Liver (tissue), 9 donors: ENCODE measurements around the gene AGPAT1. TPM values are rescaled to one million over a fixed set of nuclear protein-coding genes. Genes with fewer than 3 reads are reported as not detected.
"Not testable (repeated sequence)": the region's sequence is repeated elsewhere in the genome, so short reads cannot be mapped to it uniquely, and the experiment has no call there.

Experiments
- DNase-seq: peaks from one replicate; pipeline ENCODE4 v3.0.0-alpha.2; 2017; ENCODE audit warnings: low spot score
- H3K27ac ChIP-seq, 2 donors: one replicate each; pipeline ENCODE4 v1.7.0; 2013; ENCODE audit warnings: inconsistent platforms in 2 of 2, low read length in 2 of 2, control low read depth in 1 of 2, low read depth in 1 of 2, mild to moderate bottlenecking in 1 of 2
- H3K27me3 ChIP-seq, 4 donors: one replicate each; pipeline versions ENCODE4 v1.6.1 to v1.7.0; 2013; ENCODE audit warnings: low read length in 3 of 4, inconsistent platforms in 1 of 4, mild to moderate bottlenecking in 1 of 4, moderate library complexity in 1 of 4; ENCODE audit not compliant: control insufficient read depth in 4 of 4, insufficient read depth in 4 of 4
- H3K36me3 ChIP-seq, 4 donors: one replicate each; pipeline versions ENCODE4 v1.6.1 to v1.7.0; 2013; ENCODE audit warnings: low read length in 3 of 4, mild to moderate bottlenecking in 3 of 4, low read depth in 1 of 4, moderate library complexity in 1 of 4; ENCODE audit not compliant: control insufficient read depth in 4 of 4, insufficient read depth in 3 of 4
- H3K4me1 ChIP-seq, 4 donors: one replicate each; pipeline versions ENCODE4 v1.6.1 to v1.7.0; 2013; ENCODE audit warnings: low read length in 3 of 4, mild to moderate bottlenecking in 3 of 4, moderate library complexity in 1 of 4; ENCODE audit not compliant: control insufficient read depth in 4 of 4, insufficient read depth in 4 of 4
- H3K4me3 ChIP-seq, 3 donors: one replicate each; pipeline versions ENCODE4 v1.6.1 to v1.7.0; 2013; ENCODE audit warnings: low read length in 3 of 3, control low read depth in 1 of 3, low read depth in 1 of 3, mild to moderate bottlenecking in 1 of 3
- H3K9ac ChIP-seq, 2 donors: one replicate each; pipeline ENCODE4 v1.7.0; 2013; ENCODE audit warnings: low read length in 2 of 2, mild to moderate bottlenecking in 2 of 2, moderate library complexity in 2 of 2, control low read depth in 1 of 2, low read depth in 1 of 2
- H3K9me3 ChIP-seq, 4 donors: one replicate each; pipeline versions ENCODE4 v1.6.1 to v1.7.0; 2013; ENCODE audit warnings: low read length in 3 of 4; ENCODE audit not compliant: control insufficient read depth in 4 of 4
- ATF3 ChIP-seq: IDR thresholded peaks from 2 replicates; pipeline ENCODE4 v1.6.1; 2016; ENCODE audit warnings: antibody characterized with exemption
- CTCF ChIP-seq: fragments of 150-350 bp; IDR thresholded peaks from 2 replicates; pipeline ENCODE4 v1.5.1; 2017; ENCODE audit warnings: improper control_type of control experiment, low read depth, low read length; ENCODE audit not compliant: missing input control
- EGR1 ChIP-seq, 2 donors: IDR thresholded peaks; 2 replicates each; pipeline ENCODE4 v1.6.1; 2016 to 2018; ENCODE audit warnings: antibody characterized with exemption in 2 of 2, low read depth in 2 of 2
- FOXA1 ChIP-seq: IDR thresholded peaks from 2 replicates; pipeline ENCODE4 v1.6.1; 2016; ENCODE audit warnings: antibody characterized with exemption
- FOXA2 ChIP-seq: IDR thresholded peaks from 2 replicates; pipeline ENCODE4 v1.6.1; 2016; ENCODE audit warnings: antibody characterized with exemption
- GABPA ChIP-seq, 2 donors: IDR thresholded peaks in 1 of 2; conservative IDR thresholded peaks in 1 of 2; 2 replicates each; pipeline ENCODE4 v1.6.1; 2016; ENCODE audit warnings: antibody characterized with exemption in 2 of 2, mild to moderate bottlenecking in 1 of 2, moderate library complexity in 1 of 2
- HNF4A ChIP-seq, 2 donors: conservative IDR thresholded peaks; 2 replicates each; pipeline ENCODE4 v1.6.1; 2016; ENCODE audit warnings: antibody characterized with exemption in 2 of 2, mild to moderate bottlenecking in 2 of 2
- HNF4G ChIP-seq: IDR thresholded peaks from 2 replicates; pipeline ENCODE4 v1.6.1; 2016; ENCODE audit warnings: antibody characterized with exemption
- JUND ChIP-seq, 2 donors: IDR thresholded peaks; 2 replicates each; pipeline ENCODE4 v1.6.1; 2016; ENCODE audit warnings: antibody characterized with exemption in 2 of 2
- MAX ChIP-seq: IDR thresholded peaks from 2 replicates; pipeline ENCODE4 v1.6.1; 2016; ENCODE audit warnings: antibody characterized with exemption
- NR2F2 ChIP-seq: IDR thresholded peaks from 2 replicates; pipeline ENCODE4 v1.6.1; 2016; ENCODE audit warnings: antibody characterized with exemption
- RAD21 ChIP-seq, 2 donors: IDR thresholded peaks; 2 replicates each; pipeline ENCODE4 v1.6.1; 2016; ENCODE audit warnings: antibody characterized with exemption in 2 of 2, mild to moderate bottlenecking in 2 of 2
- REST ChIP-seq: IDR thresholded peaks from 2 replicates; pipeline ENCODE4 v1.6.1; 2016; ENCODE audit warnings: antibody characterized with exemption, mild to moderate bottlenecking
- RXRA ChIP-seq, 2 donors: IDR thresholded peaks; 2 replicates each; pipeline ENCODE4 v1.6.1; 2017 to 2018; ENCODE audit warnings: antibody characterized with exemption in 2 of 2, mild to moderate bottlenecking in 1 of 2
- SP1 ChIP-seq: IDR thresholded peaks from 2 replicates; pipeline ENCODE4 v1.6.1; 2018; ENCODE audit warnings: antibody characterized with exemption, mild to moderate bottlenecking
- TAF1 ChIP-seq: conservative IDR thresholded peaks from 2 replicates; pipeline ENCODE4 v1.6.1; 2016; ENCODE audit warnings: antibody characterized with exemption, mild to moderate bottlenecking
- YY1 ChIP-seq: IDR thresholded peaks from 2 replicates; pipeline ENCODE4 v1.6.1; 2016; ENCODE audit warnings: antibody characterized with exemption, mild to moderate bottlenecking
- ZBTB33 ChIP-seq: IDR thresholded peaks from 2 replicates; pipeline ENCODE4 v1.6.1; 2016; ENCODE audit warnings: antibody characterized with exemption
- WGBS: extraction: QIAGEN DNeasy Blood & Tissue Kit; methylation state at CpG from one replicate; pipeline ENCODE4 v1.1.7; 2013; 5-methylcytosine and 5-hydroxymethylcytosine counted together
- polyA plus RNA-seq, 2 donors: library from polyadenylated mRNA; stranded (reverse) in 1 of 2; unstranded in 1 of 2; fragments of 200-250 nt in 1 of 2; fragments of >200 nt in 1 of 2; fragmentation: Nextera tagmentation in 1 of 2; extraction: Ambion mirVana in 1 of 2; gene quantifications; one replicate each; pipeline versions ENCODE4 v1.2.1 to v1.2.3, GENCODE V29; 2013 to 2015
- total RNA-seq, 2 donors: library from RNA; depleted of rRNA; stranded (reverse); fragments of >200 nt; gene quantifications; one replicate each; pipeline ENCODE4 v1.2.3, GENCODE V29; 2014
- donor health status: healthy.
- donor health status: healthy.
- donor health status: healthy.
- donor health status: healthy.
- donor health status: healthy.

Gene AGPAT1
- total and polyA plus RNA-seq, 4 donors = 10.4 to 45.1 (median 17.5) TPM

GRCh38 chr6:32187009-32187709, 11.3 kb upstream of the AGPAT1 start:
- DNase-seq = no peak
- WGBS = 79% methylated on average over 12 of the region's 12 CpGs
- Histone ChIP-seq H3K4me1 (peaks cover 7 to 27% (median 16%) of the 10 kb centered on the region in 4 donors), H3K9me3 (no peaks in the 10 kb centered on the region), H3K27ac (peak overlapping the region in 1 of 2 donors; percentile 46), H3K4me3 (no peak overlapping the region), H3K27me3 (no peaks in the 10 kb centered on the region), H3K36me3 (peaks cover 0 to 26% (median 14%) of the 10 kb centered on the region in 4 donors), H3K9ac (no peak overlapping the region)
- TF ChIP-seq FOXA2 = no peak
- no peak for TF ChIP-seq CTCF
- TF ChIP-seq RXRA (IDR thresholded peaks at IDR 0.05) = no peak
- TF ChIP-seq HNF4G = no peak
- no peak for TF ChIP-seq FOXA1
- no peak for TF ChIP-seq EGR1 (IDR thresholded peaks at IDR 0.05; ENCODE audit: low read depth in 2 of 2)
- TF ChIP-seq ZBTB33 = no peak
- TF ChIP-seq MAX = no peak
- no peak for TF ChIP-seq TAF1
- TF ChIP-seq SP1 = no peak
- TF ChIP-seq HNF4A (conservative IDR thresholded peaks at IDR 0.05) = no peak
- TF ChIP-seq YY1 = no peak
- no peak for TF ChIP-seq GABPA (IDR thresholded peaks at IDR 0.05 in 1 of 2, conservative IDR thresholded peaks at IDR 0.05 in 1 of 2)
- no peak for TF ChIP-seq JUND (IDR thresholded peaks at IDR 0.05)
- no peak for TF ChIP-seq ATF3
- no peak for TF ChIP-seq RAD21 (IDR thresholded peaks at IDR 0.05)
- no peak for TF ChIP-seq REST
- TF ChIP-seq NR2F2 = no peak

- H3K4me1 ChIP-seq = peaks cover 6 to 27% (median 15%) of the 10 kb centered on the region in 4 donors
- not testable (repeated sequence) for H3K27me3 ChIP-seq, H3K9me3 ChIP-seq, DNase-seq, H3K4me3 ChIP-seq, H3K9ac ChIP-seq
- WGBS = 82% methylated on average over 10 of the region's 10 CpGs
- peak overlapping the region; percentile 31 to 46 for H3K27ac ChIP-seq
- peaks cover 0 to 29% (median 15%) of the 10 kb centered on the region in 4 donors for H3K36me3 ChIP-seq
Observed at GRCh38 chr6:32186151-32186840, 10.4 kb upstream of the AGPAT1 start.
